Superior temporal gyrus (tissue), 1 donor: Measurements from ENCODE around the gene SFTPA2.
"Not testable (repeated sequence)": the region's sequence is repeated elsewhere in the genome, so short reads cannot be mapped to it uniquely, and the experiment has no call there.

Experiments used
- DNase-seq: peaks from one replicate; pipeline ENCODE4 v3.0.0-alpha.2; 2016; ENCODE audit errors: extremely low spot score

Gene SFTPA2

DNA sequence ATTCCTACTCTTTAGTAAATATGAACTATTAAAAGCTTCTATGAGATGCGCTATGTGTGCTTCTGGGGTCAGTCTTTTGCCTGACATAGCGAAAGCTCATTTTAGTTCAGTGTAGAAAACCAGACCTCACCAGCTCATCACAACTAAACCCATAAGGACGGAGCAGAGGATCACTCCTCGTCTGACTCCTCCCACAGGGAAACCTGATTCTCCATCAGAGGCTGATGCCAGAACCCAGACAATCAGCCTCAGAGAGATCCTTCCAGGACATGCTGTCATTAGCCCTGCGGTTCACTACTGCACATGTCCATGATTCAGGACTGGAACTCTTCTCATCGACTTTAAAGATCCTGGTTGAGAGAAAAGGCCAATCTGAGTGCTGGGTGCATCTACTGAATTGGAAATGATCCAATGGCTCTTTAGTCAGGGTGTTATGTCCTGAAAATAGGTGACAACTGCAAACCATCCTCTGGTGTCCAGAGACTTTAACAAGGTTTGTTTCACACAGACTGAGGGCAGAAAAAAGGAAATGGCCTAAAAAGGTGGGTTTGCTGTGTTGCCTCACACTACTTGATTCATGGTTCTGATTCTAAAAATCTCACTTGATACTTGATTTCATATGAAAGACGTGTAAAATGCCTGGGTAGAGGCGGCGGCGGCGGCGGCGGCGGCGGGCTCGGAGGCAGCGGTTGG lies 48.2 kb downstream of the SFTPA2 start, which contains the start of gene EIF5AL1:
Gene EIF5AL1 (plus strand): TSS at position 643 of the 693 bp plus-strand sequence. CDS start 117 bp downstream, outside the sequence.
- DNase-seq, result not testable (repeated sequence)

DNA sequence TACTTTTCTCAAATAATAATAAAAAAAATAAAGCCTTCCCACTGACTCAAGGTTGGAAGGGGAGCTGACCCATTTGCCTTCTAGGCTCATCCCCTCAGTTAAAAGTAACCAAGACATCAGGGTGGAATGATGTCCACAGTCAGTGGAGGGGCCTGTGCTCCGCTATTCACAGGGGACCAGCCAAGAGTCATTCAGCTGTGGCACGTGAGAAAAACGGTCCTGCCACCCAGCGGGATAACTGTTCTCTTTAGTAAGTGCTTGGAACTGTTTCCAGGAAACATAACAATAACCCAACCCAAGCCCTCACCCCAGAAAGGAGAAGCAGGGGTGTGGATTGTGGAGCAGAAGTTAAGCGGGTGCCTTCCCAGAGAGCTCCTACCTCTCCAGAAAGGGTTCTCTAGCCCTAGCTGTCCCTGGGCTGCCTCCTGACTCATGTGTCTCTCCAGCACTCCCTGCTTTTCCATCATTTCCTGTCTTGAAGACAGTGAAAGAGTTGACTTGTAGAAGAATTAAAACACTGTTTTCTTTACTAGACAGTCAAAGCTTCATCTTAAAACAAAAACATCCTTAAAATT lies 50.2 kb downstream of the SFTPA2 start:
- DNase-seq, result not testable (repeated sequence)

DNA sequence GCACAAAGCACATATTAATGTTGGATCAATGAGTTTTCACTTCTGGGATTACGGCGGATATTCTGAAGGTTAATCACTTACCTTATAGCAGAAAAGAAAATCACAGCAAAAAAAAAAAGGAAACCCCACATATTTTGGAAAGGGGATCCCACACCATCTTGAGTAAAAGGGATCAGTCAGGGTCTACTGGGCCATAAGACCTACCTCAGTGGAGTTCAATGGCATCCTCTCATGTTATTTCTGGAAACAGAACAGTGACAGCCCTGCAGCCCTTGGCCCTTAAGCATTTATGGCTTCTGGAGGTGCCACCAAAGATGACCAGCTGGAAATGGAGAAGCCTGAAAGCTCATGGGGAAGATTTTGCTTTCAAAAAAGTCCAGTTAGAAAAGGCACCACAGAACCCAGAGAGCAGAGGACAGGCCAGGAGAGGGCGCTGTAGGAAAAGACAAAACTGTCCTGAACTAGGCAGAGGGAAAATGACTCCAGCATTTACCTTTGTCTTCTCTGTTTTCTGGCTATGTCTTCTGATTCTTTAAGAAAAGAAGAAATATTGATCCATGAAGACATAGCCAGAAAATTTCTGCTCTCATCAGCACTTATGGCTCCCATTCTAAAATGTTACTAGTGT lies 50.8 kb downstream of the SFTPA2 start:
- DNase-seq, result not testable (repeated sequence)

DNA sequence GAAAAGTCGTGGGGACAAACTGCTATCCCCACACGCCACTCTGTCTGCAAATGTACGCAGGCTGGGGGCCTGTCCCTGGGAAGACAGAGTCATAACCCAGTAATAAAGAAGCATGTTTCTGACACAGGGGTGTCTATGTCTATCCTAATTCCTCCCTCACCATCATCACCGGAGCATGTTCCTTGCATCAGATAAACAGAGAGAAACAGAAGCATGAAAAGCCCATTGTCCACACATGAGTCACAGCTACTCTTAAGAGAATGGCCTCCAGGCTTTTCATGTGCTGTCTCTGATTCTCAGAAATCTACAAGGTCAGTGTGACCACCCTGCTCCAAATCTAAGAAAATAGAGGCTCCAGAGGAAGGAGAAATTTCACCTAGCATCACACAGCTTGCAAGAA lies 52.0 kb downstream of the SFTPA2 start:
- DNase-seq, result not testable (repeated sequence)

DNA sequence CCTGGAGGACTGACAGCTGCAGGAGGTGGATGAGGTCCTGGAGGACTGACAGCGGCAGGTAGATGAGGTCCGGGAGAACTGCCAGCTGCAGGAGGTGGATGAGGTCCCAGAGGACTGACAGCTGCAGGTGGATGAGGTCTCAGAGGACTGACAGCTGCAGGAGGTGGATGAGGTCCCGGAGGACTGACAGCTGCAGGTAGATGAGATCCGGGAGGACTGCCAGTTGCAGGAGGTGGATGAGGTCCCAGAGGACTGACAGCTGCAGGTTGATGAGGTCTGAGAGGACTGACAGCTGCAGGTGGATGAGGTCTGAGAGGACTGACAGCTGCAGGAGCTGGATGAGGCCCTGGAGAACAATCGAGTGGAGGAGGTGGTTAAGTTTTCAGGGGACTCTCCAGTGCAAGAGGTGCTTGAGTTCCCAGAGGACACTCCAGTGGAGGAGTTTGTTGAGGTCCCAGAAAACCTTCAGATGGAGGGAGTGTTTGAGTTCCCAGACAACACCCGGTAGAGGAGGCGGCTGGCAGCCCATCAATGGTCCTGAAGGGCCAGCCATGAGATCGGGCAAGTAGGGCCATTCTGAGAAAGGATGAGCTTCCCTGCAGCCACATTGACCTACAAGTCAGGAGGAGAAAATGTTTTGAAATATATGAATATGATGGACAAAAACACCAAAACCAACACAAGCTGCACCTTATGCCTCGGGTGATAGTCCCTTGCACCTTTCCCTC lies 52.6 kb downstream of the SFTPA2 start:
- no peak for DNase-seq
